HCT116 (cell line): ENCODE results near the gene LRRC34.

Experiments
- POLR2AphosphoS5 ChIP-seq: IDR thresholded peaks from 2 replicates; pipeline ENCODE4 v1.6.1; 2011; ENCODE audit warnings: mild to moderate bottlenecking, low read depth, low read length, moderate library complexity
- SP1 ChIP-seq: IDR thresholded peaks from 2 replicates; pipeline ENCODE4 v1.6.1; 2012; ENCODE audit warnings: low read depth
- TF ChIP-seq, protein P1 (sequence below), 3 experiments: fragments of 200-600 bp in 1 of 3; sonication (generic) in 1 of 3; IDR thresholded peaks in 2 of 3; conservative IDR thresholded peaks in 1 of 3; 2 replicates each; pipeline ENCODE4 v1.5.1; 2012 to 2017; ENCODE audit warnings: low read depth in 2 of 3, low read length in 2 of 3, antibody characterized with exemption in 1 of 3, borderline replicate concordance in 1 of 3, control low read depth in 1 of 3, mild to moderate bottlenecking in 1 of 3, mixed read lengths in 1 of 3, mixed run types in 1 of 3, moderate library complexity in 1 of 3; ENCODE audit not compliant: insufficient read depth in 1 of 3
- TF ChIP-seq, protein P2 (sequence below): IDR thresholded peaks from 2 replicates; pipeline ENCODE4 v1.6.1; 2012

DNA sequence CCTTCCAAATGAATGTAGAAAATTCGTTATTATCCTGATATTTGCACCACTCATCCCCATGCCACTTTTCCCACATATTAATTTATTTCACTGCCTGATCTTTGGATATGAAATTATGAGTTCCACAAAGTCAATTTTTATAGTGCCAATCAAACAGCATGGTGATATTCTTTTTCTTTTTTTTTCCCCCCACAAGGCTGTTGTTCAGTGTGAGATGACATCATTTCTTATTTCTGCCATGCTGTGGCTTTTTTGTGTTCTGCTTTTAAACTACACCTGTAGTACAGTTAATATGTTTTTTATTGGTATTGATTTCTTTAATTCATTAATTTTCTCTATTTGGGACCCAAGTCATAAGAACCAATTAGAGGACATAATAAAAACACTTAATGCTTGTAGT lies 24.9 kb downstream of the LRRC34 start:
- TF ChIP-seq, protein P1, sequence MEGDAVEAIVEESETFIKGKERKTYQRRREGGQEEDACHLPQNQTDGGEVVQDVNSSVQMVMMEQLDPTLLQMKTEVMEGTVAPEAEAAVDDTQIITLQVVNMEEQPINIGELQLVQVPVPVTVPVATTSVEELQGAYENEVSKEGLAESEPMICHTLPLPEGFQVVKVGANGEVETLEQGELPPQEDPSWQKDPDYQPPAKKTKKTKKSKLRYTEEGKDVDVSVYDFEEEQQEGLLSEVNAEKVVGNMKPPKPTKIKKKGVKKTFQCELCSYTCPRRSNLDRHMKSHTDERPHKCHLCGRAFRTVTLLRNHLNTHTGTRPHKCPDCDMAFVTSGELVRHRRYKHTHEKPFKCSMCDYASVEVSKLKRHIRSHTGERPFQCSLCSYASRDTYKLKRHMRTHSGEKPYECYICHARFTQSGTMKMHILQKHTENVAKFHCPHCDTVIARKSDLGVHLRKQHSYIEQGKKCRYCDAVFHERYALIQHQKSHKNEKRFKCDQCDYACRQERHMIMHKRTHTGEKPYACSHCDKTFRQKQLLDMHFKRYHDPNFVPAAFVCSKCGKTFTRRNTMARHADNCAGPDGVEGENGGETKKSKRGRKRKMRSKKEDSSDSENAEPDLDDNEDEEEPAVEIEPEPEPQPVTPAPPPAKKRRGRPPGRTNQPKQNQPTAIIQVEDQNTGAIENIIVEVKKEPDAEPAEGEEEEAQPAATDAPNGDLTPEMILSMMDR (IDR thresholded peaks at IDR 0.05 in 2 of 3, conservative IDR thresholded peaks at IDR 0.05 in 1 of 3; ENCODE audit: borderline replicate concordance in 1 of 3, insufficient read depth in 1 of 3, low read depth in 2 of 3, low read length in 2 of 3): no peak
- TF ChIP-seq POLR2AphosphoS5 (no peak), SP1 (no peak)
- TF ChIP-seq, protein P2, sequence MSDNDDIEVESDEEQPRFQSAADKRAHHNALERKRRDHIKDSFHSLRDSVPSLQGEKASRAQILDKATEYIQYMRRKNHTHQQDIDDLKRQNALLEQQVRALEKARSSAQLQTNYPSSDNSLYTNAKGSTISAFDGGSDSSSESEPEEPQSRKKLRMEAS: no peak
